ENCODE measurements around the gene ST6GALNAC3. TPM values are rescaled to one million over a fixed set of nuclear protein-coding genes. Genes with fewer than 3 reads are reported as not detected.

ST6GALNAC3 gene
- total RNA-seq, 4 donors from 2014 or later = 9.7 to 34.0 (median 14.1) TPM

- no peak for ATAC-seq (ENCODE audit: low FRiP score)
- no peak for TF ChIP-seq CTCF (IDR thresholded peaks at IDR 0.05)
- no peak for DNase-seq (ENCODE audit: low spot score)
These were observed 397.0 kb downstream of the ST6GALNAC3 start for GRCh38 chr1:76471536-76471935.

GRCh38 chr1:76473591-76473990 is 399.0 kb downstream of the ST6GALNAC3 start:
- no peak for DNase-seq (ENCODE audit: low spot score)
- ATAC-seq (ENCODE audit: low FRiP score) = no peak
- TF ChIP-seq CTCF (IDR thresholded peaks at IDR 0.05) = no peak

- no peak for DNase-seq (ENCODE audit: low spot score)
- ATAC-seq (ENCODE audit: low FRiP score) = no peak
- TF ChIP-seq CTCF (IDR thresholded peaks at IDR 0.05) = no peak
These were observed 400.4 kb downstream of the ST6GALNAC3 start for GRCh38 chr1:76474922-76475321.

GRCh38 chr1:76477156-76477555 is 402.6 kb downstream of the ST6GALNAC3 start:
- ATAC-seq (ENCODE audit: low FRiP score) (no peak), DNase-seq (ENCODE audit: low spot score) (no peak)
- no peak for TF ChIP-seq CTCF (IDR thresholded peaks at IDR 0.05)

GRCh38 chr1:76480827-76481226 is 406.3 kb downstream of the ST6GALNAC3 start:
- no peak for TF ChIP-seq CTCF (IDR thresholded peaks at IDR 0.05)
- DNase-seq (ENCODE audit: low spot score) (no peak), ATAC-seq (ENCODE audit: low FRiP score) (no peak)

- no peak for ATAC-seq (ENCODE audit: low FRiP score)
- no peak for DNase-seq (ENCODE audit: low spot score)
- TF ChIP-seq CTCF (IDR thresholded peaks at IDR 0.05) = no peak
These were observed 407.1 kb downstream of the ST6GALNAC3 start for GRCh38 chr1:76481672-76482071.

- TF ChIP-seq CTCF (IDR thresholded peaks at IDR 0.05) = no peak
- ATAC-seq (ENCODE audit: low FRiP score) (no peak), DNase-seq (ENCODE audit: low spot score) (no peak)
These were observed 407.7 kb downstream of the ST6GALNAC3 start for GRCh38 chr1:76482272-76482671.

Measured in omental fat pad (tissue), 4 donors.